Subcutaneous adipose tissue (tissue), 4 donors: Measurements from ENCODE around the gene DNAAF5. TPM values are rescaled to one million over a fixed set of nuclear protein-coding genes. Genes with fewer than 3 reads are reported as not detected.

Experiments
- CTCF ChIP-seq: fragments of 450-650 bp; IDR thresholded peaks from one replicate; pipeline ENCODE4 v1.5.1; 2016; ENCODE audit warnings: low read depth, mild to moderate bottlenecking, control low read depth, antibody characterized with exemption, moderate library complexity
- total RNA-seq, 4 donors: library from RNA; depleted of rRNA; stranded (reverse); fragments of >200 nt; gene quantifications; one replicate each; pipeline ENCODE4 v1.1.0, GENCODE V29; 2016

The DNAAF5 gene
- total RNA-seq, 4 donors from 2014 or later: 11.2 to 19.4 (median 12.8) TPM

GRCh38 chr7:684416-684815 is 42.1 kb upstream of the DNAAF5 start:
- TF ChIP-seq CTCF: no peak

DNA sequence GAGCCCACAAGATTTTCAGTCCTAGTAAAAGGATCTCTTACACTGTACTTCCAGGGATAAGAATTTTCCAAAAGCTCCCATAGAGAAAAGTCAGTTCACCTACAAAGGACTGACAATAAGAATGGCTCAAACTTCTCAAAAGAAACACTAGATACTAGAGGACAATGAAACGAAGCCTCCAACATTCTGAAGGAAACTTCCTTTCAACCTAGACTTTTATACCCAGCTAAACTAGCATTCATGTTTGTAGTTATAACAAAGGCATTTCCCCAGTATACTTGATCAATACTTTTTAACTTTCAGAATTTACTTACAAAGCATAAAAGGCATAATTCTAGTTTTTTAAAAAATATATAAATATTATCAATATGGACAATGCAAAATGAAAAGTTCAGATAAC is 41.0 kb upstream of the DNAAF5 start:
- no peak for TF ChIP-seq CTCF

GRCh38 chr7:690478-691360 is 35.8 kb upstream of the DNAAF5 start:
- TF ChIP-seq CTCF: no peak

DNA sequence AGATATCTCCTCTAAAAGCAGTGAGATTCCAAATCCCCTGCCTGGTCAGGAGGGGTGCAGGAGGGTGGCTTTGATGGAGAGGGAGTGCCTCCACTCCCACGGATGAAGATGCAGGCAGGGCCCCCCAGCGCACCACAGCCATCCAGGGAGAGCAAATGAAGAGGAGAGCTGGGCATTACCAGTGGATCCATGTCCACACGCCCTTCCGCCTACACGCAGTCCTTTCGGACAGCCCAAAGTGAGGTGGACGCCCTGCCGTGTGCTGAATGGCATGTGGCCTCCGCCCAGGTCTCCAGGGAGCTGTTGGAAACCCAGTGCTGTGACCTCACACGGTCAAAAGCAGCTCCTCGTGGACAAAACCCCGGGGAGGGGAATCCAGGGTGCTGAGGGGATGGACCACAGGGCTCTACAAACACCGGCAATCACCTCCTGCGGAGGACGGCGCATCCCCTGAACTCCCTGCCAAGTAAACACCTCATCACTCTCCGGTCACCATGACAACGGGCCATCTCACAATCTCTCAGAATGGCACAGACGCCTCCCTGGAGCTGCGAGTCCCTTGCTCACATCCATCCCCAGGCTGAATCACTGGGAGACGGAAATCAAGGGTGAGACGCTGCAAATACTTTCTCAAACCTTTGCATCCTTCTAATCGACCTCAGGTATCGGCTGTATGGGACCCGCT is 35.0 kb upstream of the DNAAF5 start:
- no peak for TF ChIP-seq CTCF

- no peak for TF ChIP-seq CTCF
Observed at GRCh38 chr7:693280-693679, 33.2 kb upstream of the DNAAF5 start.

DNA sequence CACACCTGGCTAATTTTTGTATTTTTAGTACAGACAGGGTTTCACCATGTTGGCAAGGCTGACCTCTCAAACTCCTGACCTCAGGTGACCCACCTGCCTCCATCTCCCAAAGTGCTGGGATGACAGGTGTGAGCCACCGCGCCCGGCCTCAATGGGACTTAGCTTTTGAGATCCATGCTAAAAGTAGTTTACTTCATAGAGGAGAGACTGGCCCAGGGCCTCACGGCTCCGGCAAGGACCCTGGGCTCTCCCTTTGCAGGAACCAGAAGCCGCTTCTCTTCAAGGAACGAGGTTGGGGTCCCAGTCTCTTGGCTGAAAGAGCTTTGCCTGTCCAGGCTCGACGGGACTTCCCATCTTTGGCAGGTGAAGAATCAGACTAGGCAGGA is 30.1 kb upstream of the DNAAF5 start:
- no peak for TF ChIP-seq CTCF

DNA sequence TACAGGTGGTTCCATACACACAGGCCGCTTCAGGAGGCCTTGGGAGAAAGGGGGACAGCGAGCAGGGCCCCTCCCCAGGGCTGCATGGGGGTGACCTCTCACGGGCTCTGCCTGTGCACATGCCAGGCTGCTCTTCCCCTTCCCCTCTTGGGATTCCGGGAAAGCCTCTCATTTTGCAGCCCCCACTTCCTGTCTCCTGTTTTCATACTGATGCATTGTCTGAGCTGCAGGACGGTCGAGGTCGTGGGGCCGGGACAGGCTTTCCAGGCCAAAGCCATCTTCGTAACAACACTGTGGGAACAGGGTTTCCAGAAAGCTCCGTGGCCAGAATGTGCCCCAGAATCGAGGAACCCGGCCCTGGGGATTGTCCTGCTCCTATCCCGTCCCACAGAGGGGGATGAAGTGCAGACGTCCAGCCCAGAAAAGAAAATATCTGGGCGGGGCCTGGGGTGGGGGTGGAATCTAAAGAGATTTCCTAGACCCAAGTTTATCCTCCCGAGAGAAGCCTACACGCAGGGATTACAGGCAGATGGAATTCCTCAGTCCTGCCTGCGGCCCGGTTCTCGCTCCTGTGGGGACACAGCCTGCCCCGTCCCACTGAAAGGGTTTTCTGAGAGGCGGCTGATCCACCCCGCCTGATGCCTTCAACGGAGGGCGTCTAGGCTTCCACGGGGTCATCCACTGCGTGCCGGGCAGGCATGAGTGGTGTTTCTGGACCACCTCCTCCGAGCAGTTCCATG is 29.5 kb upstream of the DNAAF5 start:
- no peak for TF ChIP-seq CTCF
